DND-41 (cell line): ENCODE results near the gene MYO1E.

ENCODE experiments used
- ATAC-seq: fragments of 200-7000 bp; cut with Tn5 transposase; 3 replicates; pipeline ENCODE4 v1.9.1; 2021; ENCODE audit warnings: low read depth; ENCODE audit not compliant: insufficient read depth
- DNase-seq: peaks from one replicate; pipeline ENCODE4 v3.0.0-alpha.2; 2020
- H2AFZ ChIP-seq: 2 replicates; pipeline ENCODE4 v1.6.0; 2012; ENCODE audit warnings: low read depth, low read length
- H3K27ac ChIP-seq: 2 replicates; pipeline ENCODE4 v1.5.1; 2012; ENCODE audit warnings: low read length, inconsistent platforms
- H3K27me3 ChIP-seq: fragments of 200-600 bp; sonication (generic); 2 replicates; pipeline ENCODE4 v1.6.0; 2012; ENCODE audit warnings: low read length, mild to moderate bottlenecking, inconsistent platforms; ENCODE audit not compliant: insufficient read depth, poor library complexity
- H3K36me3 ChIP-seq: 2 replicates; pipeline ENCODE4 v1.5.1; 2012; ENCODE audit warnings: low read length, inconsistent platforms; ENCODE audit not compliant: insufficient read depth
- H3K4me1 ChIP-seq: 2 replicates; pipeline ENCODE4 v1.5.1; 2012; ENCODE audit warnings: mild to moderate bottlenecking, low read length; ENCODE audit not compliant: insufficient read depth
- H3K4me2 ChIP-seq: 2 replicates; pipeline ENCODE4 v1.6.0; 2012; ENCODE audit warnings: mild to moderate bottlenecking, moderate library complexity, low read length, inconsistent platforms; ENCODE audit not compliant: insufficient read depth
- H3K4me3 ChIP-seq, 2 experiments: fragments of 200-600 bp in 1 of 2; shearing (Covaris generic) in 1 of 2; 2 replicates each; pipeline ENCODE4 v1.5.1; 2012 to 2016; ENCODE audit warnings: inconsistent platforms in 2 of 2, low read length in 2 of 2, mild to moderate bottlenecking in 2 of 2, low read depth in 1 of 2, moderate library complexity in 1 of 2
- H3K79me2 ChIP-seq: 2 replicates; pipeline ENCODE4 v1.6.0; 2012; ENCODE audit warnings: low read length, inconsistent platforms; ENCODE audit not compliant: insufficient read depth
- H3K9ac ChIP-seq: 2 replicates; pipeline ENCODE4 v1.6.0; 2012; ENCODE audit warnings: low read depth, mild to moderate bottlenecking, inconsistent platforms, low read length, moderate library complexity
- H3K9me3 ChIP-seq: 2 replicates; pipeline ENCODE4 v1.5.1; 2012; ENCODE audit warnings: low read length, moderate library complexity, mild to moderate bottlenecking, inconsistent platforms; ENCODE audit not compliant: insufficient read depth, severe bottlenecking
- H4K20me1 ChIP-seq: 2 replicates; pipeline ENCODE4 v1.6.0; 2012; ENCODE audit warnings: low read length; ENCODE audit not compliant: insufficient read depth
- EZH2 ChIP-seq: IDR thresholded peaks from 3 replicates; pipeline ENCODE4 v1.6.1; 2012; ENCODE audit warnings: borderline replicate concordance, low read depth, mild to moderate bottlenecking, moderate library complexity, low read length, inconsistent platforms; ENCODE audit not compliant: severe bottlenecking
- TF ChIP-seq, protein P1 (sequence below): IDR thresholded peaks from 2 replicates; pipeline ENCODE4 v1.5.1; 2012; ENCODE audit warnings: borderline replicate concordance, low read length, moderate library complexity, mild to moderate bottlenecking; ENCODE audit not compliant: poor library complexity, severe bottlenecking; ENCODE audit errors: extremely low read depth

The MYO1E gene

DNA sequence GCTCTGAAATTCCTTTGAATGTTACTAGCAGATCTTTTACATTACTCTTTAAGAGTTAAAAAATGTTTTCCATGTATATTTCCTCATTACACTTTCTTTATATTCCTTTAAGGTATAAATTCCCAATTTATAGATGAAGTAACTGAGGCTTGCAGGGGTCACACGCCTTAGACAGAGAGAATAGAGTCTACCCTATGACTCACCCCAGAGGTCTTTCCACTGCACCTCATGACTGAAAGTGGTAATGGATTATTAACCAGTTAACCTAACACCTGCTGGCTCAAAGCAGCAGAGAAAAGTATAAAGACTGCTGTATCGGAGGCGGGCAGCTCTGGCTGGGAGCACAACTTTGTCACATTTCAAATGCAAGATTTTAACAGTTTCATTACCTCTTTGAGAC, 128.3 kb downstream of the MYO1E start:
- Histone ChIP-seq H3K79me2 (no peaks in the 10 kb centered on the region), H3K4me2 (no peak overlapping the region)
- TF ChIP-seq EZH2 = no peak
- TF ChIP-seq, protein P1, sequence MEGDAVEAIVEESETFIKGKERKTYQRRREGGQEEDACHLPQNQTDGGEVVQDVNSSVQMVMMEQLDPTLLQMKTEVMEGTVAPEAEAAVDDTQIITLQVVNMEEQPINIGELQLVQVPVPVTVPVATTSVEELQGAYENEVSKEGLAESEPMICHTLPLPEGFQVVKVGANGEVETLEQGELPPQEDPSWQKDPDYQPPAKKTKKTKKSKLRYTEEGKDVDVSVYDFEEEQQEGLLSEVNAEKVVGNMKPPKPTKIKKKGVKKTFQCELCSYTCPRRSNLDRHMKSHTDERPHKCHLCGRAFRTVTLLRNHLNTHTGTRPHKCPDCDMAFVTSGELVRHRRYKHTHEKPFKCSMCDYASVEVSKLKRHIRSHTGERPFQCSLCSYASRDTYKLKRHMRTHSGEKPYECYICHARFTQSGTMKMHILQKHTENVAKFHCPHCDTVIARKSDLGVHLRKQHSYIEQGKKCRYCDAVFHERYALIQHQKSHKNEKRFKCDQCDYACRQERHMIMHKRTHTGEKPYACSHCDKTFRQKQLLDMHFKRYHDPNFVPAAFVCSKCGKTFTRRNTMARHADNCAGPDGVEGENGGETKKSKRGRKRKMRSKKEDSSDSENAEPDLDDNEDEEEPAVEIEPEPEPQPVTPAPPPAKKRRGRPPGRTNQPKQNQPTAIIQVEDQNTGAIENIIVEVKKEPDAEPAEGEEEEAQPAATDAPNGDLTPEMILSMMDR = no peak

DNA sequence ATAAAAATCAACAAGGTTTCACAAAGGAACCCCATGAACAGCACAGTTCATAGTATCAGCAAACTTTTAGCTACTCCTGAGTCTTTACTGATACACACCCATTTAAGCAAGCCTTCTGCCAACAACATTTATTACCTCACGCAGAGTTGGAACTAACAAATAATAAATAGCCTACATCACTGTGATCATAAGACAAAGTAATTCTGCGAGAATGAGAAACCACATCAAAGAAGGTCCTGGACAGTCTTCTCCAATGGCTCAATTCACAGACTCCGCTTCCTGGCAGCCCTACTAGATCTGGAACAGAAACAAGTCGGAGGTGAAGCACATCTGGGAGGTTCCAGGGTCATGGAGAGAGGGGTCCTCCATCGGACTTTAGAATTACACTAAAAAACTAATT, 129.0 kb downstream of the MYO1E start:
- TF ChIP-seq, protein P1 = no peak
- TF ChIP-seq EZH2 = no peak
- Histone ChIP-seq H3K4me3 (no peak overlapping the region), H3K9me3 (no peaks in the 10 kb centered on the region), H3K4me1 (no peaks in the 10 kb centered on the region), H4K20me1 (no peaks in the 10 kb centered on the region), H3K9ac (no peak overlapping the region), H2AFZ (no peak overlapping the region), H3K27ac (no peak overlapping the region), H3K27me3 (no peaks in the 10 kb centered on the region), H3K4me2 (no peak overlapping the region), H3K79me2 (no peaks in the 10 kb centered on the region), H3K36me3 (no peaks in the 10 kb centered on the region)
- DNase-seq (no peak), ATAC-seq (no peak)

More for the DNA sequence above, 128.3 kb downstream of the MYO1E start:
- Histone ChIP-seq H3K4me3 (no peak overlapping the region), H3K9ac (no peak overlapping the region), H3K27ac (no peak overlapping the region), H3K4me1 (no peaks in the 10 kb centered on the region), H3K27me3 (no peaks in the 10 kb centered on the region), H4K20me1 (no peaks in the 10 kb centered on the region), H3K36me3 (no peaks in the 10 kb centered on the region), H3K9me3 (no peaks in the 10 kb centered on the region), H2AFZ (no peak overlapping the region)
- no peak for DNase-seq
- no peak for ATAC-seq

DNA sequence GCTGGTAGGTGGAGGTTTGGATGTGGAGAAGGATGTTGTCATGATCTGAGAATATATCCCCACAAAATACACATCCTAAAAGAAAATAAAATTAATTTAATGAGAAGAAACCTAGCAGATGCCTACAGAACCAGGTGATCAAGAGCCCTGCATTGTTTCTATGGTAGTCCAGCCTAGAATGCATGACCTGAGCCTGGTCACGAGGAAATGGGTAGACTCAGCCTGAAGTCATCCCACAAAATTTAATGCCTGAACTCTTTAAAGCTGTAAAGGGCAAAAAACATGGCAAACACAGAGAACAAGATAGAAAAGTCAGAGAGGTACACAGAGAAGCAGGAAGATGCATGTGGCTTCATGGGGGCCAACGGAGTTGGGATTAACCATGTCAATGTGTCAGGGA, 130.0 kb downstream of the MYO1E start:
- ATAC-seq = no peak
- Histone ChIP-seq H3K4me1 (no peaks in the 10 kb centered on the region), H3K4me3 (no peak overlapping the region), H3K79me2 (no peaks in the 10 kb centered on the region), H3K9ac (no peak overlapping the region), H2AFZ (no peak overlapping the region), H3K27ac (no peak overlapping the region), H4K20me1 (no peaks in the 10 kb centered on the region), H3K4me2 (no peak overlapping the region), H3K36me3 (no peaks in the 10 kb centered on the region), H3K27me3 (no peaks in the 10 kb centered on the region), H3K9me3 (no peaks in the 10 kb centered on the region)
- TF ChIP-seq, protein P1 = no peak
- TF ChIP-seq EZH2 = no peak
- DNase-seq = no peak

DNA sequence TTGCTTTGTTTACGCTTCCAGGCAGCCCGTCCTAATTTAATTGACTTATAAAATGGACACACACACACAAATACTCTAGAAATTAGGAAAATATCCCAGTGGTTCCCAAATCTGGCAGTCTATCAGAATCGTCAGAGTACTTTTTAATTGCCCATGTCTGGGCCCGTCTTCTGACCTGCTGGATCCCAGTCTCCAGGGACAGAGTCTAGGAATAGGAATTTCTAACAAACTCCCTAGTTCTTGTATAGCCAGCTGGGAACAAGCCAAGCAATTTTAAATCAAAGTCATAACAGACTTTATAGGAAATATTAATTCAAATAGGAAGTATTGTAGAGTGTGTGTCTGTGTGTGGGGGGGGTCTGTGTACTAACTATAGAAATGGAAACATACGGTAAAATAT, 132.6 kb downstream of the MYO1E start:
- Histone ChIP-seq H4K20me1 (no peaks in the 10 kb centered on the region), H3K9me3 (no peaks in the 10 kb centered on the region), H2AFZ (no peak overlapping the region), H3K4me3 (no peak overlapping the region), H3K79me2 (no peaks in the 10 kb centered on the region), H3K27ac (no peak overlapping the region), H3K4me1 (no peaks in the 10 kb centered on the region), H3K27me3 (no peaks in the 10 kb centered on the region), H3K4me2 (no peak overlapping the region), H3K36me3 (no peaks in the 10 kb centered on the region), H3K9ac (no peak overlapping the region)
- no peak for TF ChIP-seq EZH2
- TF ChIP-seq, protein P1 = no peak
- DNase-seq (no peak), ATAC-seq (no peak)
